ENCODE measurements around the gene LMBRD1.

LMBRD1 gene

GRCh38 chr6:69756907-69757306, 39.9 kb downstream of the LMBRD1 start:
- Histone ChIP-seq H3K4me1 (ENCODE audit: control insufficient read depth, insufficient read depth, low read length, unreplicated experiment) (peaks cover 5% of the 10 kb centered on the region), H3K4me3 (ENCODE audit: low read depth, low read length) (no peak overlapping the region), H2AFZ (ENCODE audit: low read length, unreplicated experiment) (no peak overlapping the region), H3K27ac (ENCODE audit: low read depth, low read length) (no peak overlapping the region), H3K36me3 (ENCODE audit: insufficient read depth, low read length) (no peaks in the 10 kb centered on the region), H3K79me2 (ENCODE audit: control insufficient read depth, insufficient read depth, low read length, unreplicated experiment) (no peaks in the 10 kb centered on the region), H3K27me3 (ENCODE audit: insufficient read depth, low read length) (no peaks in the 10 kb centered on the region)

GRCh38 chr6:69756366-69756765, 40.4 kb downstream of the LMBRD1 start:
- no peak overlapping the region for H2AFZ ChIP-seq (ENCODE audit: low read length, unreplicated experiment)
- H3K79me2 ChIP-seq (ENCODE audit: control insufficient read depth, insufficient read depth, low read length, unreplicated experiment), result no peaks in the 10 kb centered on the region
- no peak overlapping the region for H3K4me3 ChIP-seq (ENCODE audit: low read depth, low read length)
- H3K27me3 ChIP-seq (ENCODE audit: insufficient read depth, low read length), result no peaks in the 10 kb centered on the region
- no peak overlapping the region for H3K27ac ChIP-seq (ENCODE audit: low read depth, low read length)
- H3K36me3 ChIP-seq (ENCODE audit: insufficient read depth, low read length), result no peaks in the 10 kb centered on the region
- peaks cover 5% of the 10 kb centered on the region for H3K4me1 ChIP-seq (ENCODE audit: control insufficient read depth, insufficient read depth, low read length, unreplicated experiment)

GRCh38 chr6:69735027-69735426, 61.8 kb downstream of the LMBRD1 start:
- H3K79me2 ChIP-seq (ENCODE audit: control insufficient read depth, insufficient read depth, low read length, unreplicated experiment), result no peaks in the 10 kb centered on the region
- H3K36me3 ChIP-seq (ENCODE audit: insufficient read depth, low read length), result no peaks in the 10 kb centered on the region
- H2AFZ ChIP-seq (ENCODE audit: low read length, unreplicated experiment), result no peak overlapping the region
- no peak overlapping the region for H3K4me3 ChIP-seq (ENCODE audit: low read depth, low read length)
- H3K27ac ChIP-seq (ENCODE audit: low read depth, low read length), result no peak overlapping the region
- no peaks in the 10 kb centered on the region for H3K27me3 ChIP-seq (ENCODE audit: insufficient read depth, low read length)
- H3K4me1 ChIP-seq (ENCODE audit: control insufficient read depth, insufficient read depth, low read length, unreplicated experiment), result peaks cover 9% of the 10 kb centered on the region

- Histone ChIP-seq H3K27ac (ENCODE audit: low read depth, low read length) (no peak overlapping the region), H3K4me1 (ENCODE audit: control insufficient read depth, insufficient read depth, low read length, unreplicated experiment) (peaks cover 9% of the 10 kb centered on the region), H3K79me2 (ENCODE audit: control insufficient read depth, insufficient read depth, low read length, unreplicated experiment) (no peaks in the 10 kb centered on the region), H2AFZ (ENCODE audit: low read length, unreplicated experiment) (no peak overlapping the region), H3K4me3 (ENCODE audit: low read depth, low read length) (no peak overlapping the region), H3K27me3 (ENCODE audit: insufficient read depth, low read length) (no peaks in the 10 kb centered on the region), H3K36me3 (ENCODE audit: insufficient read depth, low read length) (no peaks in the 10 kb centered on the region)
Observed at GRCh38 chr6:69732640-69733039, 64.2 kb downstream of the LMBRD1 start.

GRCh38 chr6:69732045-69732444, 64.8 kb downstream of the LMBRD1 start:
- H3K4me1 ChIP-seq (ENCODE audit: control insufficient read depth, insufficient read depth, low read length, unreplicated experiment), result peaks cover 9% of the 10 kb centered on the region
- H2AFZ ChIP-seq (ENCODE audit: low read length, unreplicated experiment), result no peak overlapping the region
- no peaks in the 10 kb centered on the region for H3K36me3 ChIP-seq (ENCODE audit: insufficient read depth, low read length)
- H3K4me3 ChIP-seq (ENCODE audit: low read depth, low read length), result no peak overlapping the region
- H3K27ac ChIP-seq (ENCODE audit: low read depth, low read length), result no peak overlapping the region
- H3K27me3 ChIP-seq (ENCODE audit: insufficient read depth, low read length), result no peaks in the 10 kb centered on the region
- no peaks in the 10 kb centered on the region for H3K79me2 ChIP-seq (ENCODE audit: control insufficient read depth, insufficient read depth, low read length, unreplicated experiment)

GRCh38 chr6:69729870-69730449, 66.8 kb downstream of the LMBRD1 start:
- no peaks in the 10 kb centered on the region for H3K27me3 ChIP-seq (ENCODE audit: insufficient read depth, low read length)
- no peaks in the 10 kb centered on the region for H3K79me2 ChIP-seq (ENCODE audit: control insufficient read depth, insufficient read depth, low read length, unreplicated experiment)
- H3K36me3 ChIP-seq (ENCODE audit: insufficient read depth, low read length), result no peaks in the 10 kb centered on the region
- H3K27ac ChIP-seq (ENCODE audit: low read depth, low read length), result no peak overlapping the region
- H2AFZ ChIP-seq (ENCODE audit: low read length, unreplicated experiment), result no peak overlapping the region
- H3K4me1 ChIP-seq (ENCODE audit: control insufficient read depth, insufficient read depth, low read length, unreplicated experiment), result peaks cover 9% of the 10 kb centered on the region
- no peak overlapping the region for H3K4me3 ChIP-seq (ENCODE audit: low read depth, low read length)

- Histone ChIP-seq H3K27ac (ENCODE audit: low read depth, low read length) (no peak overlapping the region), H3K79me2 (ENCODE audit: control insufficient read depth, insufficient read depth, low read length, unreplicated experiment) (no peaks in the 10 kb centered on the region), H2AFZ (ENCODE audit: low read length, unreplicated experiment) (no peak overlapping the region), H3K27me3 (ENCODE audit: insufficient read depth, low read length) (no peaks in the 10 kb centered on the region), H3K36me3 (ENCODE audit: insufficient read depth, low read length) (no peaks in the 10 kb centered on the region), H3K4me3 (ENCODE audit: low read depth, low read length) (no peak overlapping the region), H3K4me1 (ENCODE audit: control insufficient read depth, insufficient read depth, low read length, unreplicated experiment) (no peaks in the 10 kb centered on the region)
Observed at GRCh38 chr6:69722683-69723082, 74.1 kb downstream of the LMBRD1 start.

GRCh38 chr6:69719602-69720193, 77.1 kb downstream of the LMBRD1 start:
- Histone ChIP-seq H3K36me3 (ENCODE audit: insufficient read depth, low read length) (no peaks in the 10 kb centered on the region; the same call in 1 of the 2 replicates), H3K27ac (ENCODE audit: low read depth, low read length) (no peak overlapping the region), H3K4me3 (ENCODE audit: low read depth, low read length) (no peak overlapping the region), H3K27me3 (ENCODE audit: insufficient read depth, low read length) (no peaks in the 10 kb centered on the region), H2AFZ (ENCODE audit: low read length, unreplicated experiment) (no peak overlapping the region), H3K4me1 (ENCODE audit: control insufficient read depth, insufficient read depth, low read length, unreplicated experiment) (no peaks in the 10 kb centered on the region), H3K79me2 (ENCODE audit: control insufficient read depth, insufficient read depth, low read length, unreplicated experiment) (no peaks in the 10 kb centered on the region)

- no peaks in the 10 kb centered on the region; the same call in 1 of the 2 replicates for H3K36me3 ChIP-seq (ENCODE audit: insufficient read depth, low read length)
- no peak overlapping the region for H3K27ac ChIP-seq (ENCODE audit: low read depth, low read length)
- H2AFZ ChIP-seq (ENCODE audit: low read length, unreplicated experiment), result no peak overlapping the region
- H3K79me2 ChIP-seq (ENCODE audit: control insufficient read depth, insufficient read depth, low read length, unreplicated experiment), result no peaks in the 10 kb centered on the region
- no peaks in the 10 kb centered on the region for H3K27me3 ChIP-seq (ENCODE audit: insufficient read depth, low read length)
- no peaks in the 10 kb centered on the region for H3K4me1 ChIP-seq (ENCODE audit: control insufficient read depth, insufficient read depth, low read length, unreplicated experiment)
- no peak overlapping the region for H3K4me3 ChIP-seq (ENCODE audit: low read depth, low read length)
Observed at GRCh38 chr6:69706724-69707123, 90.1 kb downstream of the LMBRD1 start.

- H3K79me2 ChIP-seq (ENCODE audit: control insufficient read depth, insufficient read depth, low read length, unreplicated experiment), result no peaks in the 10 kb centered on the region
- no peaks in the 10 kb centered on the region for H3K4me1 ChIP-seq (ENCODE audit: control insufficient read depth, insufficient read depth, low read length, unreplicated experiment)
- no peak overlapping the region for H3K27ac ChIP-seq (ENCODE audit: low read depth, low read length)
- H3K36me3 ChIP-seq (ENCODE audit: insufficient read depth, low read length), result no peaks in the 10 kb centered on the region; the same call in 1 of the 2 replicates
- no peak overlapping the region for H2AFZ ChIP-seq (ENCODE audit: low read length, unreplicated experiment)
- no peak overlapping the region for H3K4me3 ChIP-seq (ENCODE audit: low read depth, low read length)
- no peaks in the 10 kb centered on the region for H3K27me3 ChIP-seq (ENCODE audit: insufficient read depth, low read length)
Observed at GRCh38 chr6:69705954-69706353, 90.9 kb downstream of the LMBRD1 start.

GRCh38 chr6:69704916-69705315, 91.9 kb downstream of the LMBRD1 start:
- Histone ChIP-seq H3K36me3 (ENCODE audit: insufficient read depth, low read length) (no peaks in the 10 kb centered on the region; the same call in 1 of the 2 replicates), H3K4me3 (ENCODE audit: low read depth, low read length) (no peak overlapping the region), H3K27me3 (ENCODE audit: insufficient read depth, low read length) (no peaks in the 10 kb centered on the region), H3K27ac (ENCODE audit: low read depth, low read length) (no peak overlapping the region), H2AFZ (ENCODE audit: low read length, unreplicated experiment) (no peak overlapping the region), H3K79me2 (ENCODE audit: control insufficient read depth, insufficient read depth, low read length, unreplicated experiment) (no peaks in the 10 kb centered on the region), H3K4me1 (ENCODE audit: control insufficient read depth, insufficient read depth, low read length, unreplicated experiment) (no peaks in the 10 kb centered on the region)

Measured in ACC112 (cell line).